MM.1S (cell line): ENCODE results near the gene TCEANC.

Experiments used
- DNase-seq: peaks from one replicate; pipeline ENCODE4 v3.0.0-alpha.2; 2015
- H2AFZ ChIP-seq: fragments of 300-600 bp; sonication (generic); 2 replicates; pipeline ENCODE4 v1.6.0; 2016; ENCODE audit warnings: antibody characterized with exemption, low read length
- H3F3A ChIP-seq: fragments of 300-600 bp; sonication (generic); 2 replicates; pipeline ENCODE4 v1.6.1; 2016; ENCODE audit warnings: mild to moderate bottlenecking, antibody characterized with exemption, low read length, moderate library complexity, mixed read lengths; ENCODE audit not compliant: insufficient read depth
- H3K27ac ChIP-seq: fragments of 300-600 bp; sonication (generic); 2 replicates; pipeline ENCODE4 v1.5.1; 2016; ENCODE audit warnings: mild to moderate bottlenecking, low read length
- H3K27me3 ChIP-seq: fragments of 300-600 bp; sonication (generic); replicated peaks from 2 replicates; pipeline ENCODE4 v1.6.0; 2016; ENCODE audit warnings: low read length; ENCODE audit not compliant: insufficient read depth
- H3K36me3 ChIP-seq: fragments of 300-600 bp; sonication (generic); replicated peaks from 2 replicates; pipeline ENCODE4 v1.6.1; 2016; ENCODE audit warnings: mild to moderate bottlenecking, low read length, mixed read lengths; ENCODE audit not compliant: insufficient read depth
- H3K4me1 ChIP-seq: fragments of 300-600 bp; sonication (generic); 2 replicates; pipeline ENCODE4 v1.6.1; 2016; ENCODE audit warnings: low read length, mixed read lengths
- H3K4me2 ChIP-seq: fragments of 300-600 bp; sonication (generic); 2 replicates; pipeline ENCODE4 v1.6.0; 2016; ENCODE audit warnings: low read depth, low read length
- H3K4me3 ChIP-seq: fragments of 300-600 bp; sonication (generic); 2 replicates; pipeline ENCODE4 v1.5.1; 2016; ENCODE audit warnings: low read length, mixed read lengths
- H3K79me2 ChIP-seq: fragments of 300-600 bp; sonication (generic); 2 replicates; pipeline ENCODE4 v1.6.1; 2016; ENCODE audit warnings: mixed run types, low read length, mixed read lengths
- H3K9ac ChIP-seq: fragments of 300-600 bp; sonication (generic); 2 replicates; pipeline ENCODE4 v1.6.1; 2016; ENCODE audit warnings: low read length, mixed read lengths
- H3K9me2 ChIP-seq: fragments of 300-600 bp; sonication (generic); replicated peaks from 2 replicates; pipeline ENCODE4 v1.6.1; 2016; ENCODE audit warnings: mild to moderate bottlenecking, low read length, mixed read lengths; ENCODE audit not compliant: insufficient read depth
- H3K9me3 ChIP-seq: fragments of 300-600 bp; sonication (generic); replicated peaks from 2 replicates; pipeline ENCODE4 v1.6.1; 2016; ENCODE audit warnings: mild to moderate bottlenecking, low read length, mixed read lengths; ENCODE audit not compliant: insufficient read depth
- H4K20me1 ChIP-seq: fragments of 300-600 bp; sonication (generic); 2 replicates; pipeline ENCODE4 v1.6.1; 2016; ENCODE audit warnings: mild to moderate bottlenecking, low read length, moderate library complexity, mixed read lengths; ENCODE audit not compliant: insufficient read depth
- EZH2 ChIP-seq: fragments of 300-600 bp; sonication (generic); optimal IDR thresholded peaks from 2 replicates; pipeline ENCODE3; 2017; ENCODE audit warnings: low read depth, mild to moderate bottlenecking, antibody characterized with exemption, low read length, mixed read lengths
- EZH2phosphoT487 ChIP-seq: fragments of 300-600 bp; sonication (generic); IDR thresholded peaks from 2 replicates; pipeline ENCODE4 v1.6.1; 2018; ENCODE audit warnings: antibody characterized with exemption, low read length
- TF ChIP-seq, protein P1 (sequence below): fragments of 300-600 bp; sonication (generic); IDR thresholded peaks from 2 replicates; pipeline ENCODE4 v1.5.1; 2016; ENCODE audit warnings: antibody characterized with exemption, low read length, mixed read lengths

Gene TCEANC

DNA sequence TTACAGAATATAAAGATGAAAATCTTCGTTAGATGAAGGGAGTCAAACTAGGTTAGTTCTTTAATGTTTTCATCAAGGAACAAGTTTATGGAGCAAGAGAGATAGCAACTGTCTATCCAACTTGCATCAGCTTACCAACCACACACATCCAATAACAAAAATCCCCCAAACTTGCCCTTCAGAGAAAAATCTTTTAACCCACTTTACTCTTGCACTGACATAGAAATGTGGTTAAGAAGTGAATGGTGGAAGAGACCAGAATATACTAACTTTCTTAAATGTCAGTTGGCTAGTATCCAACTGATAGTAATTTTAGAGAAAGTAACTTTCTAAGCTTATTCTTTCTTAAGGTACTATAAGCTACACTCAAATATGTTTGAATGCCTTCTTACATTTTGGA, 34.3 kb downstream of the TCEANC start:
- Histone ChIP-seq H3K27ac (no peak overlapping the region), H2AFZ (no peak overlapping the region)

DNA sequence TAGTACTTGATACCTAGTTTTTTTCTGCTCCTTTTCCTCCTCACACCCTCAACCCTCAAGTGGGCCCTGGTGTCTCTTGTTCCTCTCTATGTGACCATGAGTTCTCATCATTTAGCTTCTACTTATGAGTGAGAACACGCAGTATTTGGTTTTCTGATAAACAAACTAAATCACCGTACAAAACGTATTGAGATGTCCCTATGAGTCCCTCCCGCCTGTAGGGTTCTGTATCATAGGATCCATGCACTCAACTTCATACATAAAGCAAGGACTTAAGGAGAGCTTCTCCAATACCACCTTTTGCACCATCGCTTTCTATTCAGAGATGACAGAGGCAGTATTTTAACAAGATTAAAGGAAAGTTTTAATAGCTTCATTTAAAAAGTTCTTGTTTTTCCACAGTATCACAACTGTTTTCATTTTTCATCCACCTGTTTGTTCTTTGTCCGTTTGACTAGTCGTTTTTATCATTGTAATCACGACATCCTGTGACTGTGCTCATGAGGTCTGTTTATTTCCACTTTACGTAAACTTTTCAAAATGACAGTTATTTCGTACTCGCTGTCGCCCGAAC, 35.5 kb downstream of the TCEANC start:
- peak overlapping the region; percentile 79 for H3K4me3 ChIP-seq
- H3K9me3 ChIP-seq = no peaks in the 10 kb centered on the region
- no peaks in the 10 kb centered on the region for H4K20me1 ChIP-seq
- H3K9me2 ChIP-seq = no peaks in the 10 kb centered on the region
- no peaks in the 10 kb centered on the region for H3K36me3 ChIP-seq
- H3K27me3 ChIP-seq = no peaks in the 10 kb centered on the region
- peaks cover 6% of the 10 kb centered on the region; the same call in 1 of the 2 replicates for H3K4me1 ChIP-seq
- H3F3A ChIP-seq = no peaks in the 10 kb centered on the region
- TF ChIP-seq EZH2phosphoT487 = no peak
- no peak for TF ChIP-seq EZH2
- TF ChIP-seq, protein P1, sequence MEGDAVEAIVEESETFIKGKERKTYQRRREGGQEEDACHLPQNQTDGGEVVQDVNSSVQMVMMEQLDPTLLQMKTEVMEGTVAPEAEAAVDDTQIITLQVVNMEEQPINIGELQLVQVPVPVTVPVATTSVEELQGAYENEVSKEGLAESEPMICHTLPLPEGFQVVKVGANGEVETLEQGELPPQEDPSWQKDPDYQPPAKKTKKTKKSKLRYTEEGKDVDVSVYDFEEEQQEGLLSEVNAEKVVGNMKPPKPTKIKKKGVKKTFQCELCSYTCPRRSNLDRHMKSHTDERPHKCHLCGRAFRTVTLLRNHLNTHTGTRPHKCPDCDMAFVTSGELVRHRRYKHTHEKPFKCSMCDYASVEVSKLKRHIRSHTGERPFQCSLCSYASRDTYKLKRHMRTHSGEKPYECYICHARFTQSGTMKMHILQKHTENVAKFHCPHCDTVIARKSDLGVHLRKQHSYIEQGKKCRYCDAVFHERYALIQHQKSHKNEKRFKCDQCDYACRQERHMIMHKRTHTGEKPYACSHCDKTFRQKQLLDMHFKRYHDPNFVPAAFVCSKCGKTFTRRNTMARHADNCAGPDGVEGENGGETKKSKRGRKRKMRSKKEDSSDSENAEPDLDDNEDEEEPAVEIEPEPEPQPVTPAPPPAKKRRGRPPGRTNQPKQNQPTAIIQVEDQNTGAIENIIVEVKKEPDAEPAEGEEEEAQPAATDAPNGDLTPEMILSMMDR = no peak
- peak overlapping the region; percentile 65 for H3K4me2 ChIP-seq
- no peak for DNase-seq
- peak overlapping the region; percentile 75 for H2AFZ ChIP-seq
- H3K9ac ChIP-seq = peak overlapping the region; percentile 91
- H3K27ac ChIP-seq = peak overlapping the region; percentile 45; the same call in 1 of the 2 replicates
- H3K79me2 ChIP-seq = peaks cover 44% of the 10 kb centered on the region

More for the DNA sequence above, 34.3 kb downstream of the TCEANC start:
- TF ChIP-seq EZH2phosphoT487 (no peak), EZH2 (no peak)
- TF ChIP-seq, protein P1 = no peak
- H3K9me3 ChIP-seq = no peaks in the 10 kb centered on the region
- DNase-seq = no peak
- H3K36me3 ChIP-seq = no peaks in the 10 kb centered on the region
- H3K79me2 ChIP-seq = peaks cover 32% of the 10 kb centered on the region
- no peaks in the 10 kb centered on the region for H4K20me1 ChIP-seq
- peaks cover 6% of the 10 kb centered on the region; the same call in 1 of the 2 replicates for H3K4me1 ChIP-seq
- H3K27me3 ChIP-seq = no peaks in the 10 kb centered on the region
- no peaks in the 10 kb centered on the region for H3F3A ChIP-seq
- no peak overlapping the region for H3K4me2 ChIP-seq
- no peaks in the 10 kb centered on the region for H3K9me2 ChIP-seq
- H3K9ac ChIP-seq = no peak overlapping the region
- no peak overlapping the region for H3K4me3 ChIP-seq

DNA sequence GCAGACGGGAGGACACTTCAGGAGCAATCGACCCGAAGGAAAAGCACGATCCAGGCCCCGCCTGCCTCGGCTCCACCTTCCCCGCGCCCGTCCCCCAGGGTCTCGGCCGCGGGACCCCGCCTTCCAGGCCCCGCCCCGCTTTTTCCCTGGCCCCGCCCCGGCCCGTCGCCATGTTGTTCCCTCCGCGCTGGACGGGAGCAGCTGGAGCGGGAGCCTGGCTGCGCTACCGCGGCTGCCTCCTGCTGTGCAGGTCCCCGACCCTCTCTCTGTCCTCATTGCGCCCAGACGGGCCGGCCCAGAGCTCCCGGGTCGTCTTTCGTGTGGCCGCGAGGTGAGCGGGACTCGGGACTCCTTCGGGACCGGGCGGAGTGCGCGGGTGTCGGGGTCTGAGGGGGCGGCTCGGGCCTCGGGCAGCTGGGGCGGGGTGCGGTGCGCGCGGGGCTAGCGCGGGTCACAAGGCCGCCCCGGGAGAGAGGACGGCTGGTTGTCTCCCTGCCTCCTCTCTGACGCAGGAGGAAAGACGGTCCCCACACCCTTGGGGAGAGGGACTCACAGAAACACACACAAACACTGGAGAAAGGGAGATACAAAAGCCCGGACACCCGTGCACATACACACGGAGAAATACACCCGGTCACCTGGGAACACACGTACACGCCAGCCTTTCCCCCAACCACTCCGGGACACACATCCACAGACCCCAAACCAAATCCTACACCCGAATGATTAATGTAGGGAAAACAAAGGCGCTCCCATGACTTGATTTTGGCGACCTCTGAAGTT, 36.2 kb downstream of the TCEANC start, which contains the start of gene RAB9A:
TSS of gene RAB9A (plus strand) at position 171 of the 783 bp plus-strand sequence. CDS start 19,619 bp downstream, outside the sequence.
- Histone ChIP-seq H3K9me2 (no peaks in the 10 kb centered on the region), H3K4me3 (peak within 1 kb of the TSS; percentile 79), H3F3A (no peaks in the 10 kb centered on the region), H3K9ac (peak within 1 kb of the TSS; percentile 91), H3K4me1 (peaks cover 6% of the 10 kb centered on the region; the same call in 1 of the 2 replicates), H3K36me3 (no peaks in the 10 kb centered on the region), H3K27ac (peak within 1 kb of the TSS; percentile 67; the same call in 1 of the 2 replicates), H3K79me2 (peaks cover 51% of the 10 kb centered on the region), H3K4me2 (peak within 1 kb of the TSS; percentile 68), H3K9me3 (no peaks in the 10 kb centered on the region), H2AFZ (peak within 1 kb of the TSS; percentile 75), H4K20me1 (no peaks in the 10 kb centered on the region), H3K27me3 (no peaks in the 10 kb centered on the region)
- TF ChIP-seq, protein P1 = no peak
- TF ChIP-seq EZH2 (no peak), EZH2phosphoT487 (no peak)
- DNase-seq = peak; percentile 61
